GM18909 (cell line): ENCODE measurements around the gene OR7G2.

Experiments used
- ATAC-seq: cut with Tn5 transposase; IDR thresholded peaks from one replicate; pipeline ENCODE4 v1.9.1; 2021; ENCODE audit warnings: mild to moderate bottlenecking; ENCODE audit not compliant: unreplicated experiment, poor library complexity

OR7G2 gene

DNA sequence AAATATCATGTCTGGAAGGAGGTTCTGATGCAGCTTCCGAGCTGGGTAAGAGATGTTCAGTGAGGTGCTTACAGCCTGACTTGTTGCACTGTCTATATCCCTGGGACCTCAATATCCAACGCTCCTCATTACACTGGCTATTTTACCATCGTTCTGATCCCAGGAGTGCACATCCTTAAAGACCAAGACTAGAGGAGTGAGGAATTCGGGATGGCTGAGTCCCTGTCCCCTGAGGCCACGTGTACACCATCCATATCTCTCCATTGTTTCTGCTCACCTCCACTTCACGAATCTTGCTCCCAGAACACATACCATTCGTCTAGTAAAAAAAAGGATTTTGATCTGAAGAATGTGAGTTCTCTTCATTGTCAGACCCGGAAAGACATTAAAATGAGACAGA lies at the start of gene OR7G2:
Gene OR7G2 (minus strand): TSS at position 101 of the 400 bp plus-strand sequence. CDS start 4,232 bp downstream, outside the sequence.
- no peak for ATAC-seq

DNA sequence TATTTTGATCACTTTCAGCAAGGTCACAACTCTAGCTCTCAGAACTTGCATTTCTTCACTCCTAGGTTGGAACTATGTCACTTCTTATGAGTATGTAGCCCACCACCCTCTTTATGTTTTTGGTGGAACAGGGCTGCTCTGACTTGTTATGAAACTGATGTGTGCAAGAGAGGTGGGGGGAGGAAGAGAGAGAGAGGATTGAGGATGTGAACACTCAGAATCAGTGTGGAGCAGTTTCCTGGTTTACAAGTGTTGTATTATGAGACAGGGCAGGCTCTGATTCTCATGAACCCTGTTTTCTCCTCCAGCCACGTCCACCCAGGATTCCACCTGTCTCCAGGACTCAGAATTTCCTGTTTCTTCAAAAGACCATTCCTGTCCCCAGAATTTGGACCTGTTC lies 49.0 kb upstream of the OR7G2 start:
- ATAC-seq, result no peak

DNA sequence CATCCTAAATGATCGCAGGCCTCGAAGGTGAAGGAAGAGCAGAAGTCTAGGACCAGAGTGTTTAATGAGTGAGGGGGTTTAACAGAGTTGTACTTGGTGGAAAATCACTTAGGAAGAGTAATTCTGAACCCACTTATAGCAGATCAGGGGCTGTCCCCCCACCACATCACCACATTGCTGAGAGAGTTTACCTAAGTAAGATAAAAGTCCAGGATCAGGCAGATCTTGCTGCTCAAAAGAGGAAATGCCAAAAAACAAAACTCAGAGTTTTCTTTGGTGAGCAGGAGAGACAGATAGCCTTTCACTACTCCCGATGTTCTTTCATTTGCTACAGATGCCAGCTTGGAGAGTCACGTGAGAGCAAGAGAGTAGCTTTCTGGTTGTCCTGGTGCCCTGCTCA lies 48.3 kb upstream of the OR7G2 start:
- no peak for ATAC-seq

DNA sequence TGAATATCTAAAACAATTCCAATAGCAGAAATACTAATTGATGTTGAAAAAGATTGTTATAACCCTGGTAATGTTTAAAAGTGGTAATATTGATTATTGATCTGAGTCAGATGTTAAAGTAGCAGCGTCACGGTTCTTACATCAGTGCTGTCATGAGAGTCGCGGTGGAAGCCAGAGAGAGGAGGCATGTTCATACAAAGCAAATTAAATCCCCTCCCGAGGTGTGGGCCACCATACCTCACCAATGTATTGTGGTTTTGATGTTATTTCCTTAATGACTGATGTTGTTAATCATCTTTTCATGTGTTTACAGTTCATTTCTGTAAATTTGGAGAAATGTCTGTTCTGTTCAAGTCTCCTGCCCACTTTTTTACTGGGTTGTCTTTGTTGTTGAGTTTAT lies 44.1 kb upstream of the OR7G2 start:
- ATAC-seq, result no peak

DNA sequence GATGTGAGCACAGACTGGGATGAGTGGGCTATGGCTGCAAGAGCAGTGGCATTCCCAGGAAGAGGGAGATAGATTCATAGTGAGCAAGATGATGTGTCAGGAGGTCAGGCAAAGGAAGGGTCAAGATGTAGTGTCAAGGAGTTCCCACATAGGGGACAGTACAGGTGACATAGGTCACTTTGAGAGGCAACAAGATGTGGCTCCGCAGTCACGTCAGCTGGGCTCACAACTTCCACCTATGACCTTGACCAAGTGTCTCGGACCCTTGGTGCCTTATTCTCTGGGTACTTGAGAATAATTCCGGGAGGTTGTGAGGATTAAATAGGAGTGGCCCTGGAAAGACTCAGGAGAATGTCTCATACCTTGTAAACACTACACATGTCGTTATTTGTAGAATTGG lies 43.4 kb upstream of the OR7G2 start:
- ATAC-seq, result no peak

DNA sequence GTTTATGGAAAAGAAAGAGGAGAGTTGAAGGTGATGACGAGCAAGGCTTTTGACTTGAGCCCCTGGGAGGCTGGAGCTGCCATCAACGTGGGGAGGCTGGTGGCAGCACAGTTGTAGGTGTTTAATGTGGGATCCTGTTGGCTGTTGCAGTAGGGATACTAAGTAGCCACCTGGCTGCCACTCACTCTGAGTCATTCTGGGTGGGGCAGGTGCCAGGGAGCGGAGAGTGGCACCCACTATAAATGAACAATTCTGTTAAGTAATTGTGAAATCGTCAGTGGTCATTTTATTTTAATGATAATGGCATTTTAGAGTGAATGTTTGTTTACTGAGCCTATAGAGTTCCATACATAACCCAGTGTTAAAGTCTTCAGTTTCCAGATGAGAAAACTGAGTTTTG lies 42.7 kb upstream of the OR7G2 start:
- no peak for ATAC-seq

DNA sequence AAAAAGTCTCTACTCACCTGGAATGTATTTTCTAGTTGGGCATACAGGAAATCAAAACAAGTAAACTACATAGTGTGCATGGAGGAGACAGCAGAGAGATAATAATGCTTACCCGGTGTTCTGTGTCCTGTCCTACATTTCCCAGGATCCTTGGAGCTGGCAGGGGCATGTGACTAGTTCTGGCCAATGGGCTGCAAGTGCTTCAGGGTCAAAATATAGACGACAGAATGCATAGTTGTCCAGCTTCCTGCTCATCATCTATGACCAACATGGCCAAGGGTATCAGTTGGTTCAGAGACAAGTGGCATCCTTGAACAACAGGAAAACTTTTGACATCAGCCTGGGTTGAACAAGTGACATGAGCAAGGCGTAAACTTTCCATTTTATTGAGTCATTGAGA lies 41.4 kb upstream of the OR7G2 start:
- ATAC-seq, result no peak

DNA sequence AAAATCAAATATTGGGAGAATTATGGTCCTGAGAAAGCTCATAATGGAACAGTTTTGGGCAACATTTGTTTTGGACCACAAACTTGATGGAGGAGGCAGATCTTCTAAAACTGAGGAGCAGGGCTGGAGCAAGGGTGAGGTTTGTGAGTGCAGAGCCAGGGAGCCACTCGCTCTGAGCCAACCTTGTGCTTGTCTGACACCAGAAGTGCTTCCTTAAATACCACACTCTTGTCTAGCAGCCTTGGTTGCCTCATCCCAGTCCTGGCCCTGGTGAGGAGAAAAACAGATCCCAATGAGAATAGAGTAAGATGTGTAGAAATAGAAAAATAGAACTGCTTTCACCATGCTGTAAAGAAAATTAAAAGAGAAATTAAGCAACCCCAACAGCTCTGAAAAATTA lies 39.6 kb upstream of the OR7G2 start:
- no peak for ATAC-seq

DNA sequence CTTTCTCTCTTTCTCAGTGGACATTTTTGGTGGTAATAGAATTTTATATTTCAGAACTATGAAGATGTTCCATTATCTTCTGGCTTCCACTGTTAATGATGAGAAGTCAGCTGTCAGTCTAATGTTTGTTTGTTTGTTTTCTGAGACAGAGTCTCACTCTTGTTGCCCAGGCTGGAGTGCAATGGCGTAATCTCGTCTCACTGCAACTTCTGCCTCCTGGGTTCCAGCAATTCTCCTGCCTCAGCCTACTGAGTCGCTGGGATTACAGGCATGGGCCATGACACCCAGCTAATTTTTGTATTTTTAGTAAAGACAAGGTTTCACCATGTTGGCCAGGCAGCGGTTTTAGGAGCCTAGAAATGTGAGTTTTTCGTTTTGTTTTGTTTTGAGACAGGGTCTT lies 37.6 kb upstream of the OR7G2 start:
- ATAC-seq, result no peak

DNA sequence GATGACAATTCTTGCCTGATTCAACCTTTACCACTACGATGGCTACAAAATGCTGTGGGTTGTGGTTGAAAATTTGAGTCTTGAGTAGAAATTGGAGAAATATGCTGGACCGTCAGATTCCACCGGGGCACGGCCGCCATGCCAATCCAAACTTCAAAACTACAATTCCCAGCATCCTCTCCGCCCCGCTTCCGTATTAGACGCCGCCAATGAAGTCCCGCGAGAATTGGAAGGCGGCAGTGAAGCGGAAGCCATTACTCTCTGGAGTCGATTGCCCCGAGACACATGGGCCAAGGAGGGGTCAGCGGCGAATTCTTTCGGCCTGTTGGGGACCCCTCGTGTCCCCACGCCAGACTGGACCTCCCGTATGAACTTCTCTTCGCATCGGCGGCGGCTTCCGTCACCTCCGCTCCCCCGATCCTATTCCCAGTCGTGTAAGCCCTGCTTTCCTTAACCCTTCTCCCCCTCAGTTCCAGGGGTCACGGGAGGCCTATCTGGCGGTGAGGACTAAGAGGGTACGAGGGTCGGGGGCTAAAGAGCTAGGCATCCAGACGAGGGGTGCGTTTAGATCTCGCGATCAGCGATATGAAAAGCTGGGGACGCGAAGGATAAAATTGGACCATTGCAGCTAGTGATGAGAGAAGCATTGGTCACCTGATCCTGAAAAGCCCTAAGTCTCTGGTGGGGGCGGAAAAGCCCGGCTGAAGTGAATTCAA lies 33.0 kb upstream of the OR7G2 start, which contains the start of gene ZNF317:
Gene ZNF317 (plus strand): TSS at position 239 of the 716 bp plus-strand sequence. CDS start 15,620 bp downstream, outside the sequence.
- ATAC-seq, result peak; percentile 95

DNA sequence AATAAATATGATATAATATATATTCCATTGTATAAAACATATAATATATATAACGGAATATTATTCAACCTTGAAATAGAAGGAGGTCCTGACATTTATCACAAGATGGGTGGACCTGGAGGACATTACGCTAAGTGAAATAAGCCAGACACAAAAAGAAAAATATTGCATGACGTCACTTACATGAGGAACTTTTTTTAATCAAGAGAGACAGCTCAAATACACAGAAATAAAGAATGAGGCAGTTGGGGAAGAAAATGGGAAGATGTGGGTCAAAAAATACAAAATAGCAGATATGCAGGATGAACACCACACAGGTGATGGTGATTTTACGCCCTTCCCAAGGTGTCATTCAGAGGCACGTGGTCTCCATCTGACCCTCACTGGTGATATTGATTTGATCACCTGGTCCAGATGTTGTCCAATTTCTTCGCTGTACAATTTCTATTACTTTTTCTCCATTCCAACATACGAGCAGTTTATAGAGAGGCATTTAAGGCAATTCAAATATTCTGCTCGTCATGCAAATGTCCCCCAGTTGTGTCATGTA lies 32.4 kb upstream of the OR7G2 start:
- ATAC-seq, result peak; percentile 9

DNA sequence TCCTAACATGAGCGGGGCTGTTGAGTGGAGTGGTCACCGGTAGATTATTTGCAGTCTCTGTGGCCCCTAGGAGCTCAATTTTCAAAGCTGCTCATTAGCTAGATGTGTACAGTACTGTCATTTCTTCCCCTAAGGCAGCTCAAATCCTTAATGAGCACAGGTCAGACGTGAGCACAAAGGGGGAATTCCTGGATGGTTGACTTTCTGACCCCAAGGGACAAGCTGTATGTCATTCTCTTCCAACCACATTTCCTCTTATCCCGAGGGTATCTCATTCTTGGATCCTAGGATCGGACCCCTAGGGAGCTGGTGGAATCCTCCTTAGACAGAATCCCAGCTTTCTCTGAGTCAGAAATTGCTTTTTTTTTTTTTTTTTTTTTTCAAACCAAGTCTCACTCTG lies 25.1 kb upstream of the OR7G2 start:
- no peak for ATAC-seq

DNA sequence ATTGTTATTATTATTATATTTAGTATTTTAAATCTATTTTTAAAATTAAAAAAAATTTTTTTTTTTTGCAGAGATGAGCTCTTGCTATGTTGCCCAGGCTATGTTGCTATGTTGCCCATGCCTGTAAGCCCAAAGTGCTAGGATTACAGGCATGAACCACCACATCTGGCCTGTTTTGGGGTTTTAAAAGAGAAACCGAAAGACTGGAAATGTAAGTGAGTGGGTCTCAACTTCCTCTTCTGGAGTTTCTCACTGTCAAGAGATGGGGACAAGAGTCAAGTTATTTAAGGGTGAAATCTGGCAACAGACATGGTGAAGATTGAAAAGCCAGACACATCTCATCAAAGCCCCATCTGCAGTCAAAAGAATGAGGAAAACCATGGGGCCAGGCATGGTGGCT lies 23.7 kb upstream of the OR7G2 start:
- no peak for ATAC-seq

DNA sequence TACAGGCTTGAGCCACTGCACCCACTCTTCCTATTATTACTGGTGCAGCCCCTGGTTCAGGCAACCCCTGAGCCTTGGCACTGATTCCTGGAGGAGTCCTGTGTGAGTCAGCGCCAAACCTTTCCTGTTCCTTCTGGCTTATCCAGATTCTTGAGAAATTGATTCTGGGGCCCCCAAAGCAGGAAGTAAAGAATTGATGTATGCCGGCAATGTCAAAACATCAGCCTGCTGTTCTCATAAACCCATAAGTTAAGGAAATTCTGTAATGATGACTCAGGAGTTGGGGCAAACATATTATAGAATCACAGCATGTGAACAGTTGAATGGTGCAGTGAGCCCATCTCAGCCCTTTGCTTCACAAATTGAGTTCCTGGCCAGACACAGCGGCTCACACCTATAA lies 20.9 kb upstream of the OR7G2 start:
- ATAC-seq, result no peak

DNA sequence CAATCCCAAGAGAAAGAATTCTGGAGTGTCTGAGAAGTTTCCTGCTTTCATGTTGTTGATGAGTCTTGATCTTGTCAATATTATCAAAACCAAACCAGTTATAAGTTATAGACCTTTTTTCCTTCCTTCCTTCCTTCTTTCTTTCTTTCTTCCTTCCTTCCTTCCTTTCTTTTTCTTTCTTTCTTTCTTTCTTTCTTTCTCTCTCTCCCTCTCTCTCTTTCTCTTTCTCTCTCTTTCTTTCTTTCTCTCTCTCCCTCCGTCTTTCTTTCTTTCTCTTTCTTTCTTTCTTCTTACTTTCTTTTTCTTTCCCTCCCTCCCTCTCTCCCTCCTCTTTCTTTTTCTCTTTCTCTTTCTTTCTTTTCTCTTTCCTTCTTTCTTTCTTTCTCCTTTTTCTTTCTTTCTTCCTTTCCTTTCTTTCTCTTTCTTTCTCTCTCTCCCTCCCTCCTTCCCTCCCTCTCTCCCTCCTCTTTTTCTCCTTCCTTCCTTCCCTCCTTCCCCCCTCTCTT lies 19.7 kb upstream of the OR7G2 start, which contains the start of gene OR7G3:
Gene OR7G3 (minus strand): TSS at position 51 of the 506 bp plus-strand sequence. CDS start 0 bp downstream, at position 51.
- ATAC-seq, result no peak

DNA sequence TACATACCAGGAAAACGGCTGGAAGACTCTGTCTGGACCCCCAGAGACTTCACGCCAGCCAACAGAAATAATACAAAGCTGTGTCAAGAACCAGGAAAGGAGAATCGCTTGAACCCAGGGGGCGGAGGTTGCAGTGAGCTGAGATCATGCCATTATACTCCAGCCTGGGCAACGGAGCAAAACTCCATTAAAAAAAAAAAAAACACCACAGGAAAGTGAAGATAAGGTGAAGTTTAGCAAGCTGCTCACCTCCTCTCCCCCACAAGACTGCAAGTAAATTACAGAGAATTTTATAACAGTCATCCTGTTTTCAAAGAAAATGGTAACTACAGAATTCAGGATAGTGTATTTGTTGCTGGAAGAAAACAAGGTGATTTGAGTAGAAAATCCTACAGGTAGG lies 9.3 kb upstream of the OR7G2 start:
- no peak for ATAC-seq

DNA sequence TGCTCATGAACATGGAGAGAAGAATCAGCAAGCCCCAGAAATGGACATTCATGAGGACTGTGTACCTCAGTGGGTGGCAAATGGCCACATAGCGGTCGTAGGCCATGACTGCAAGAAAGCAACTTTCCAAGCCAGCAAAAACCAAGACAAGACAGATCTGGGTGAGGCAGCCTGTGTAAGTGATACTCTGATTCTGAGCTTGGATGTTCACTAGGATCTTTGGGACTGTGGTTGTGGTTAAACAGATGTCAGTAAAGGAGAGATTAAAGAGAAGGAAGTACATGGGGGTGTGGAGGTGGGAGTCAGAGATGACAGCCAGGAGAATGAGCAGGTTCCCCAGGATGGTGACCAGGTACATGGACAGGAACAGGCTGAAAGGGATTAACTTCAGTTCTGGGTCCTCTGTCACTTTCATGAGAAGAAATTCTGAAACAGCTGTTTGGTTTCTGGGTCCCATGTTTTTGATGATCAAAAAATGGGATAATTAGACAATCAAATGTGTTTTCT lies 8.1 kb upstream of the OR7G2 start, which contains the start of gene OR7G1:
Gene OR7G1 (minus strand): TSS at position 457 of the 507 bp plus-strand sequence. CDS start 0 bp downstream, at position 457.
- no peak for ATAC-seq

DNA sequence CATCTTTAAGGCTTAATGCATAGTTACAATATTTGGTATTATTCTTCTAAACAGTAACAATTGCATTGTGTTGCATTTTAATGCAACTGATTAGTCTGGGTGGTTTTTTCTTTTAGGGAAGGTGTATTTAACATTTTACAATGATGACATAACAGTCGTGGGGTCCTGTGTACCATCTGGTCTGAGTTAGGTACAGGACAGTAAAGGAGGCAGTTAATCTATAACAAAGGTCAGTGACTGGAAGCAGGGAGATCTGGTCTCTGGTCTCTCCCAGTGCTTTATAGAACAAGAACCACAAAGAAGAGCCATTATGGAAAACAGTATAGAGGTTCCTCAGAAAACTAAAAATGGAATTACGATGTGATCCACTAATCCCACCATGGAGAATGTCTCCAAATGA lies 2.7 kb upstream of the OR7G2 start:
- no peak for ATAC-seq

DNA sequence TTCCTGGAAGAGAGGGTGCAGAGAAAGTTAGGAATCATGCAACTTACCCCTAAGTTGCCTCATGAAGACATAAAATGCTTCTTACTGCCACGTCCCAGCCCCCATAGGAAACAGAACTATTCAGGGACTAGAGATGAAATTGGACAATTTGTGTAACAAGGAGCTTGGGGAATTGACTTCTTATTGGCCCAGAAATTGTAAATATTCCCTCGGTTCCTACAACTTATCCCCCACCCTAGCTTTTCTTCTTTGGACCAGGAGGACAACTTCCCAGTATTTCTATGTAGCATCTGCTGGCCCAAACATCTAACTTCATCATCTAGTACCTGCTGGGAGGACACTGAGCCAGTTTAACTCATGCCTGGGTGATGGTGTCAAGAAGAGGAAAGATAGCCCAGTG lies 20.5 kb downstream of the OR7G2 start, which contains the start of gene OR1M1:
Gene OR1M1 (plus strand): TSS at position 301 of the 400 bp plus-strand sequence. CDS start 6,184 bp downstream, outside the sequence.
- ATAC-seq, result no peak

DNA sequence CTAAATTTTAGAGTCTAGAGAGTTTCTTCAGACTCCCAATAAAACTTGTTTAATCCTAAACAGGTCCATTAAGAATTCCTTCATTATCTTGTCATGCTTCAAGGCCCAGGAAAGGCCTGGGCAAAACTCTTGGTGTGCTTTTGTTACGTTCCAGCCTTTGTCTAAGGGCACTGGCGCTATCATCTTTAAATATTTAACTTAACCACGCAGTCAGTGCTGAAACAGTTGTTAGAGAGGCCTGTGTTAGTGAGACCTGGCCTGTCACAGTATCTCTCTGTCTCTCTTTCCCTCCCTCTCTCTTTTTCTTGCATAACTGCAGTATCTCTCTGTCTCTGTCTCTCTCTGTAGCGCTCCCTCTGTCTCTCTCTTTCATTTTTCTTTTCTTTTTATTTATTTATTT lies 28.6 kb downstream of the OR7G2 start:
- no peak for ATAC-seq

DNA sequence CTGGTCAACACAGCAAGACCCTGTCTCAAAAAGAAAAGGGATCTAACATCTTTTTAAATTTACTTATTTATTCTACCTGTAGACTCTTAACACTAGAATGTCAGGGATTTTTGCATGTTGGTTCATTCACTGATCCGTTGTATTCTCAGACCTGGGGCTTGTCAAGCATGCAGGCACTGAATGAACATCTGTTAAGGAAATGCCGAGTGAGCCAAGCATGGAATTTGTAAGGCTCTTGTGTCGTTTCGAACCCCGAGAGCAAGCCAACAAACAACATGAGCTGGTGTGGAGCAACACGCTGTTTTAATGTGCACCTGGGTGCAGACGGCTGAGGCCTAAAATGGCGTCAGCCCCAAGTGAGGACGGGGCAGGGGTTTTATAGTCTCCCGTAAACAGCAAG lies 30.4 kb downstream of the OR7G2 start:
- no peak for ATAC-seq
